ENCODE data around the gene HMGN1. TPM values are rescaled to one million over a fixed set of nuclear protein-coding genes. Genes with fewer than 3 reads are reported as not detected.

Gene HMGN1
- total RNA-seq, 1 experiment from 2014 or later, result 276 TPM

- no peak for DNase-seq (ENCODE audit: low read depth)
Measured at GRCh38 chr21:39367783-39368182, 18.9 kb upstream of the HMGN1 start.

GRCh38 chr21:39366563-39366962 is 17.7 kb upstream of the HMGN1 start:
- DNase-seq (ENCODE audit: low read depth), result no peak

GRCh38 chr21:39364949-39365348 is 16.1 kb upstream of the HMGN1 start:
- DNase-seq (ENCODE audit: low read depth), result no peak

GRCh38 chr21:39363607-39364555 is 15.0 kb upstream of the HMGN1 start:
- DNase-seq (ENCODE audit: low read depth), result no peak

GRCh38 chr21:39362733-39363132 is 13.8 kb upstream of the HMGN1 start:
- DNase-seq (ENCODE audit: low read depth), result no peak

GRCh38 chr21:39359382-39359781 is 10.5 kb upstream of the HMGN1 start:
- DNase-seq (ENCODE audit: low read depth), result no peak

- no peak for DNase-seq (ENCODE audit: low read depth)
Measured at GRCh38 chr21:39353295-39353694, 4.4 kb upstream of the HMGN1 start.

GRCh38 chr21:39350094-39351005 is 1.5 kb upstream of the HMGN1 start:
- no peak for DNase-seq (ENCODE audit: low read depth)

- DNase-seq (ENCODE audit: low read depth), result peak; percentile 88
Measured at GRCh38 chr21:39349211-39350093, 564 bp upstream of the HMGN1 start.

GRCh38 chr21:39348040-39348354 is 891 bp downstream of the HMGN1 start:
- no peak for DNase-seq (ENCODE audit: low read depth)

- no peak for DNase-seq (ENCODE audit: low read depth)
Measured at GRCh38 chr21:39347537-39347936, 1.4 kb downstream of the HMGN1 start.

- DNase-seq (ENCODE audit: low read depth), result no peak
Measured at GRCh38 chr21:39346671-39347331, 2.1 kb downstream of the HMGN1 start.

- DNase-seq (ENCODE audit: low read depth), result no peak
Measured at GRCh38 chr21:39346206-39346605, 2.7 kb downstream of the HMGN1 start.

- DNase-seq (ENCODE audit: low read depth), result no peak
Measured at GRCh38 chr21:39345440-39345839, 3.4 kb downstream of the HMGN1 start.

GRCh38 chr21:39344848-39345247 is 4.0 kb downstream of the HMGN1 start:
- DNase-seq (ENCODE audit: low read depth), result no peak

- DNase-seq (ENCODE audit: low read depth), result no peak
Measured at GRCh38 chr21:39341249-39341923, 7.5 kb downstream of the HMGN1 start.

- no peak for DNase-seq (ENCODE audit: low read depth)
Measured at GRCh38 chr21:39340687-39341086, 8.2 kb downstream of the HMGN1 start.

- no peak for DNase-seq (ENCODE audit: low read depth)
Measured at GRCh38 chr21:39339231-39339630, 9.7 kb downstream of the HMGN1 start.

- no peak for DNase-seq (ENCODE audit: low read depth)
Measured at GRCh38 chr21:39336457-39337008, 12.4 kb downstream of the HMGN1 start.

- no peak for DNase-seq (ENCODE audit: low read depth)
Measured at GRCh38 chr21:39334611-39335010, 14.3 kb downstream of the HMGN1 start.
